H1 (cell line): ENCODE data around the gene SLC17A5. TPM values are rescaled to one million over a fixed set of nuclear protein-coding genes. Genes with fewer than 3 reads are reported as not detected.

ENCODE experiments used
- CTCF ChIA-PET: fragments of 300-600 bp; sonication (Branson Sonifier 250); formaldehyde crosslinking; loops from one replicate; lab custom pipeline; 2021; ENCODE audit not compliant: partially characterized antibody; lab: Charles Lee
- POLR2A ChIA-PET: fragments of 300-600 bp; sonication (Branson Sonifier 250); formaldehyde crosslinking; loops from one replicate; lab custom pipeline; 2021; ENCODE audit warnings: inconsistent platforms; ENCODE audit not compliant: partially characterized antibody; lab: Charles Lee
- DNase-seq, 2 experiments: peaks; one replicate each; pipeline versions ENCODE4 v3.0.0 to v3.0.0-alpha.2; 2010 to 2022; ENCODE audit warnings: low spot score in 2 of 2, low read depth in 1 of 2, mixed read lengths in 1 of 2
- FAIRE-seq: peaks from 2 replicates; lab custom pipeline; 2011; peaks lifted over from hg19 to GRCh38; lab: Jason Lieb, UNC
- H2AFZ ChIP-seq: 2 replicates; pipeline ENCODE4 v1.8.1; 2012; ENCODE audit warnings: low read length, inconsistent platforms
- H2AK5ac ChIP-seq: 2 replicates; pipeline ENCODE4 v1.6.1; 2013; ENCODE audit warnings: low read depth, low read length
- H2BK120ac ChIP-seq: replicated peaks from 2 replicates; pipeline ENCODE3; 2013; ENCODE audit warnings: low read depth, low read length, inconsistent platforms
- H2BK12ac ChIP-seq: 2 replicates; pipeline ENCODE4 v1.6.1; 2013; ENCODE audit warnings: low read depth, low read length
- H2BK15ac ChIP-seq: 2 replicates; pipeline ENCODE4 v1.6.1; 2013; ENCODE audit warnings: low read length
- H2BK20ac ChIP-seq: 2 replicates; pipeline ENCODE4 v1.6.1; 2013; ENCODE audit warnings: low read length
- H2BK5ac ChIP-seq: 2 replicates; pipeline ENCODE4 v1.6.1; 2013; ENCODE audit warnings: low read depth, low read length
- H3K14ac ChIP-seq: 2 replicates; pipeline ENCODE4 v1.6.1; 2013; ENCODE audit warnings: inconsistent platforms; ENCODE audit not compliant: insufficient read length
- H3K18ac ChIP-seq: 2 replicates; pipeline ENCODE4 v1.6.1; 2013; ENCODE audit warnings: low read length; ENCODE audit errors: extremely low read depth
- H3K23ac ChIP-seq: 2 replicates; pipeline ENCODE4 v1.6.1; 2013; ENCODE audit warnings: inconsistent platforms; ENCODE audit not compliant: insufficient read length
- H3K23me2 ChIP-seq: 2 replicates; pipeline ENCODE4 v1.6.1; 2013; ENCODE audit warnings: low read depth, low read length
- H3K27ac ChIP-seq: 2 replicates; pipeline ENCODE4 v1.6.1; 2011; ENCODE audit warnings: low read depth, low read length, inconsistent platforms
- H3K27me3 ChIP-seq, 4 experiments: replicated peaks in 1 of 4; 1 replicate in 1 of 4; 2 replicates in 3 of 4; pipeline versions ENCODE4 v1.6.1 to v1.8.1; 2011 to 2013; ENCODE audit warnings: low read length in 3 of 4, mild to moderate bottlenecking in 3 of 4, inconsistent platforms in 2 of 4, mixed read lengths in 2 of 4, moderate library complexity in 1 of 4; ENCODE audit not compliant: control insufficient read depth in 3 of 4, insufficient read depth in 3 of 4; ENCODE audit errors: extremely low read depth in 1 of 4
- H3K36me3 ChIP-seq, 4 experiments: 2 replicates each; pipeline versions ENCODE4 v1.6.1 to v1.8.1; 2011 to 2013; ENCODE audit warnings: mild to moderate bottlenecking in 4 of 4, low read length in 3 of 4, moderate library complexity in 2 of 4, control low read depth in 1 of 4, inconsistent platforms in 1 of 4; ENCODE audit not compliant: insufficient read depth in 4 of 4, control insufficient read depth in 2 of 4
- H3K4ac ChIP-seq: replicated peaks from 2 replicates; pipeline ENCODE3; 2013; ENCODE audit warnings: low read length, low read depth, mixed read lengths, inconsistent platforms; ENCODE audit not compliant: insufficient read length
- H3K4me1 ChIP-seq, 4 experiments: replicated peaks in 1 of 4; 1 replicate in 1 of 4; 2 replicates in 3 of 4; pipeline versions ENCODE4 v1.6.1 to v1.8.1; 2011 to 2013; ENCODE audit warnings: low read length in 3 of 4, inconsistent platforms in 2 of 4, mixed read lengths in 1 of 4; ENCODE audit not compliant: insufficient read depth in 4 of 4, control insufficient read depth in 3 of 4
- H3K4me2 ChIP-seq, 2 experiments: 2 replicates each; pipeline versions ENCODE4 v1.6.1 to v1.8.1; 2011 to 2013; ENCODE audit warnings: low read depth in 2 of 2, low read length in 2 of 2, control low read depth in 1 of 2, inconsistent platforms in 1 of 2, mild to moderate bottlenecking in 1 of 2; ENCODE audit not compliant: insufficient read depth in 1 of 2
- H3K4me3 ChIP-seq, 4 experiments: fragments of 200-600, 300-600 bp in 1 of 4; sonication (generic), shearing (Covaris generic), sonication (Bioruptor Twin) in 1 of 4; 2 replicates each; pipeline versions ENCODE4 v1.5.1 to v1.8.1; 2011 to 2016; ENCODE audit warnings: low read length in 4 of 4, low read depth in 3 of 4, control low read depth in 2 of 4, inconsistent platforms in 2 of 4, mild to moderate bottlenecking in 2 of 4, mixed read lengths in 1 of 4, moderate library complexity in 1 of 4; ENCODE audit not compliant: insufficient read depth in 2 of 4; ENCODE audit errors: extremely low read depth in 1 of 4
- H3K56ac ChIP-seq: replicated peaks from 2 replicates; pipeline ENCODE3; 2013; ENCODE audit warnings: low read depth, mild to moderate bottlenecking, mixed read lengths, low read length, inconsistent platforms; ENCODE audit not compliant: insufficient read length
- H3K79me1 ChIP-seq: 2 replicates; pipeline ENCODE4 v1.6.1; 2013; ENCODE audit warnings: low read depth, low read length, control low read depth
- H3K79me2 ChIP-seq, 2 experiments: 2 replicates each; pipeline versions ENCODE4 v1.6.1 to v1.8.1; 2012 to 2013; ENCODE audit warnings: low read length in 2 of 2, mild to moderate bottlenecking in 2 of 2, inconsistent platforms in 1 of 2; ENCODE audit not compliant: insufficient read depth in 2 of 2, control insufficient read depth in 1 of 2
- H3K9ac ChIP-seq, 4 experiments: replicated peaks in 1 of 4; 1 replicate in 1 of 4; 2 replicates in 3 of 4; pipeline versions ENCODE4 v1.6.1 to v1.8.1; 2011 to 2013; ENCODE audit warnings: low read depth in 3 of 4, low read length in 3 of 4, control low read depth in 2 of 4, mild to moderate bottlenecking in 2 of 4, moderate library complexity in 2 of 4, inconsistent platforms in 1 of 4; ENCODE audit errors: extremely low read depth in 1 of 4
- H3K9me3 ChIP-seq, 2 experiments: 2 replicates each; pipeline versions ENCODE4 v1.6.1 to v1.8.1; 2012 to 2013; ENCODE audit warnings: mild to moderate bottlenecking in 2 of 2, moderate library complexity in 2 of 2, control low read depth in 1 of 2, inconsistent platforms in 1 of 2, low read depth in 1 of 2, low read length in 1 of 2, mixed read lengths in 1 of 2; ENCODE audit not compliant: insufficient read depth in 2 of 2
- H4K20me1 ChIP-seq, 2 experiments: replicated peaks in 1 of 2; 2 replicates each; pipeline versions ENCODE3 to v1.8.1; 2011 to 2013; ENCODE audit warnings: inconsistent platforms in 2 of 2, low read length in 2 of 2, mild to moderate bottlenecking in 1 of 2; ENCODE audit not compliant: insufficient read depth in 2 of 2, control insufficient read depth in 1 of 2
- H4K5ac ChIP-seq: 2 replicates; pipeline ENCODE4 v1.6.1; 2013; ENCODE audit warnings: low read length, low read depth, mixed read lengths, inconsistent platforms; ENCODE audit not compliant: insufficient read length
- H4K8ac ChIP-seq: 2 replicates; pipeline ENCODE4 v1.8.0; 2013; ENCODE audit warnings: mild to moderate bottlenecking, moderate library complexity, low read length, inconsistent platforms; ENCODE audit not compliant: insufficient read depth; ENCODE audit errors: extremely low read depth
- H4K91ac ChIP-seq: replicated peaks from 2 replicates; pipeline ENCODE3; 2013; ENCODE audit warnings: low read length, mixed read lengths, inconsistent platforms; ENCODE audit not compliant: insufficient read length
- CBX5 ChIP-seq: fragments of 300-800, 300-1000 bp; sonication (generic); IDR thresholded peaks from 2 replicates; pipeline ENCODE4 v1.7.1; 2016; ENCODE audit warnings: antibody characterized with exemption, low read length, low read depth
- FOSL1 ChIP-seq: IDR thresholded peaks from 2 replicates; pipeline ENCODE4 v1.6.1; 2011; ENCODE audit warnings: mild to moderate bottlenecking, low read depth, low read length, moderate library complexity; ENCODE audit not compliant: insufficient read depth
- HDAC2 ChIP-seq, 2 experiments: fragments of 300-600 bp in 1 of 2; sonication (generic) in 1 of 2; IDR thresholded peaks; 2 replicates each; pipeline ENCODE4 v1.6.1; 2011 to 2012; ENCODE audit warnings: low read depth in 2 of 2, low read length in 2 of 2, mild to moderate bottlenecking in 2 of 2, moderate library complexity in 2 of 2, borderline replicate concordance in 1 of 2, inconsistent platforms in 1 of 2
- KDM1A ChIP-seq: fragments of 200-600, 300-600 bp; sonication (generic); IDR thresholded peaks from 2 replicates; pipeline ENCODE4 v1.7.1; 2016; ENCODE audit warnings: mild to moderate bottlenecking, low read length, borderline replicate concordance
- RAD21 ChIP-seq, 2 experiments: IDR thresholded peaks in 1 of 2; conservative IDR thresholded peaks in 1 of 2; 2 replicates each; pipeline ENCODE4 v1.6.1; 2011; ENCODE audit warnings: low read depth in 2 of 2, low read length in 2 of 2, improper control_type of control experiment in 1 of 2, inconsistent platforms in 1 of 2, mild to moderate bottlenecking in 1 of 2, moderate library complexity in 1 of 2
- WGBS, 2 experiments: shearing (Covaris generic) in 1 of 2; methylation state at CpG; one replicate each; pipeline versions ENCODE4 v1.1.6 to v1.1.7; 2013 to 2015; ENCODE audit warnings: low lambda C conversion rate in 2 of 2, mixed read lengths in 2 of 2, inconsistent platforms in 1 of 2, low coverage in 1 of 2, missing lambda C conversion rate in 1 of 2; ENCODE audit not compliant: insufficient replicate concordance in 2 of 2, insufficient coverage in 1 of 2, insufficient read length in 1 of 2; ENCODE audit errors: extremely low coverage in 1 of 2, missing lambda C conversion rate in 1 of 2; 5-methylcytosine and 5-hydroxymethylcytosine counted together
- polyA plus RNA-seq, 7 experiments: library from polyadenylated mRNA; depleted of rRNA in 3 of 7; stranded (reverse) in 5 of 7; unstranded in 2 of 7; fragments of >200 nt in 5 of 7; fragments of 200-250 nt in 2 of 7; gene quantifications; 1 replicate in 5 of 7; 2 replicates in 1 of 7; 4 replicates in 1 of 7; pipeline versions ENCODE4 v1.2.1 to v1.2.3, GENCODE V29; 2011 to 2013; ENCODE audit warnings: missing spikeins in 2 of 7, mixed read lengths in 2 of 7
- total RNA-seq: library from RNA; stranded (reverse); fragmentation: NEBNext Ultra II Directional; extraction: Animal tissue kit (Norgen Biotek cat#: 25700); gene quantifications from 2 replicates; pipeline ENCODE4 v1.2.1, GENCODE V29; 2021
- TF ChIP-seq, protein P1 (sequence below): IDR thresholded peaks from 2 replicates; pipeline ENCODE4 v1.6.1; 2011; ENCODE audit warnings: low read length, improper control_type of control experiment

The SLC17A5 gene
- total and polyA plus RNA-seq, 2 of the 8 experiments (the other 6 are each of a cell fraction or from before 2014, with no cell fraction given): 11.0 to 11.9 TPM

DNA sequence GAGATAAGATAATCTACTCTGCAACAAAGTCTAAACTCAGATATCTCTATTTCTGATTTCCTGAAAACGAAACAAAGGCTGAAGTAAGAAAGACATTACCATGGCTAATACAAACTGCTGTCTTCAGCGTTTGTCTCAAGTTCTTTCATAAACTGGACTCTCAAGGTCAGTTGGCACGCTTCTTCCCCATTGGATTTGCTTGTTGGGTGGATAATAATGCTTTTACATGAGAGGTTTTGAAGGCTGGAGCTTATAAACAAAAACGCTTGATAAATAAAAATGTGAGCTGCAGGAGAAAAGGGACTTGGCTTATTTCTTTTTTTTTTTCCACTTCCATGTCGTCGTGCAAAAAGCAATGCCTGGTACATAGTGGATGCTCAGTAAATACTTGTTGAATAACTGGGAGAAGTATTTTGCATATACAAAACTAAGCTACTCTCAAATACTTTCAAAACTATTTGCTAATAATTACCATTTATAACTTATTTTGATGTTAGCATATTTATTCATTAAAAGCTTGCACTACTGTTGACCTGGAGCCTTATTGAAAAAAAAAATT is 67.3 kb downstream of the SLC17A5 start:
- H3K79me2 ChIP-seq: no peaks in the 10 kb centered on the region
- H2BK120ac ChIP-seq: peak overlapping the region; percentile 39
- DNase-seq (no peak), FAIRE-seq (no peak)
- no peaks in the 10 kb centered on the region for H3K36me3 ChIP-seq
- no peak overlapping the region for H3K4ac ChIP-seq
- H3K56ac ChIP-seq: no peak overlapping the region
- no peak overlapping the region for H3K14ac ChIP-seq
- TF ChIP-seq HDAC2 (IDR thresholded peaks at IDR 0.05; ENCODE audit: borderline replicate concordance in 1 of 2, low read depth in 2 of 2, low read length in 2 of 2) (no peak), FOSL1 (no peak), CBX5 (no peak), KDM1A (no peak), RAD21 (IDR thresholded peaks at IDR 0.05 in 1 of 2, conservative IDR thresholded peaks at IDR 0.05 in 1 of 2; ENCODE audit: low read depth in 2 of 2, low read length in 2 of 2) (no peak)
- TF ChIP-seq, protein P1, sequence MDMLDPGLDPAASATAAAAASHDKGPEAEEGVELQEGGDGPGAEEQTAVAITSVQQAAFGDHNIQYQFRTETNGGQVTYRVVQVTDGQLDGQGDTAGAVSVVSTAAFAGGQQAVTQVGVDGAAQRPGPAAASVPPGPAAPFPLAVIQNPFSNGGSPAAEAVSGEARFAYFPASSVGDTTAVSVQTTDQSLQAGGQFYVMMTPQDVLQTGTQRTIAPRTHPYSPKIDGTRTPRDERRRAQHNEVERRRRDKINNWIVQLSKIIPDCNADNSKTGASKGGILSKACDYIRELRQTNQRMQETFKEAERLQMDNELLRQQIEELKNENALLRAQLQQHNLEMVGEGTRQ: no peak
- H4K5ac ChIP-seq: peak overlapping the region; percentile 42
- ChIA-PET CTCF (interaction anchor here (0.7 to 1.4 kb wide), 5 partner anchors 13 to 73 kb away, joined by 3 to 4 read pairs (median 3); no protein-coding TSS in a partner anchor), POLR2A (interaction anchor here (1.2 to 45.0 kb wide), 7 partner anchors 9 to 65 kb away, joined by 3 to 1482 read pairs (median 7); partner anchors contain the start of gene EEF1A1)
- no peak overlapping the region for H4K8ac ChIP-seq
- peak overlapping the region; percentile 85 for H2BK5ac ChIP-seq
- peak overlapping the region; percentile 37 for H4K91ac ChIP-seq
- no peak overlapping the region for H2BK15ac ChIP-seq
- no peak overlapping the region for H3K23ac ChIP-seq
- 0 out of 2 replicates have a peak overlapping the region, but pooled peaks have one; percentile 61 for H2AFZ ChIP-seq
- H3K18ac ChIP-seq: peak overlapping the region; percentile 79; the same call in 1 of the 2 replicates
- H3K79me1 ChIP-seq: no peaks in the 10 kb centered on the region
- H2BK20ac ChIP-seq: peak overlapping the region; percentile 93; the same call in 1 of the 2 replicates
- peaks cover 3 to 6% (median 4%) of the 10 kb centered on the region in 4 experiments; a peak in 5 of 7 replicates for H3K4me1 ChIP-seq
- no peaks in the 10 kb centered on the region for H4K20me1 ChIP-seq
- no peaks in the 10 kb centered on the region for H3K9me3 ChIP-seq
- no peak overlapping the region; the same call in 1 of the 2 replicates for H2AK5ac ChIP-seq
- peak overlapping the region; percentile 67 for H3K27ac ChIP-seq
- H2BK12ac ChIP-seq: peak overlapping the region; percentile 69; the same call in 1 of the 2 replicates
- no peaks in the 10 kb centered on the region for H3K27me3 ChIP-seq
- no peaks in the 10 kb centered on the region for H3K23me2 ChIP-seq
- H3K9ac ChIP-seq: no peak overlapping the region; a peak in 2 of 7 replicates
- 72% methylated on average over 6 of the region's 6 CpGs; no CpG with 5 or more reads in 1 of the 2 experiments for WGBS, 2 experiments
- H3K4me3 ChIP-seq: peak overlapping the region in 1 of 4 experiments; percentile 33; a peak in 2 of 8 replicates
- H3K4me2 ChIP-seq: peak overlapping the region; percentile 18 to 21; a peak in 1 of 4 replicates
